ENCODE measurements around the gene ZNF700. TPM values are rescaled to one million over a fixed set of nuclear protein-coding genes. Genes with fewer than 3 reads are reported as not detected.
A peak's percentile ranks its signal among the peaks of the same experiment; 100 is the strongest.

The ZNF700 gene
- total and polyA plus RNA-seq, 9 donors: 6.7 to 22.3 (median 12.2) TPM

DNA sequence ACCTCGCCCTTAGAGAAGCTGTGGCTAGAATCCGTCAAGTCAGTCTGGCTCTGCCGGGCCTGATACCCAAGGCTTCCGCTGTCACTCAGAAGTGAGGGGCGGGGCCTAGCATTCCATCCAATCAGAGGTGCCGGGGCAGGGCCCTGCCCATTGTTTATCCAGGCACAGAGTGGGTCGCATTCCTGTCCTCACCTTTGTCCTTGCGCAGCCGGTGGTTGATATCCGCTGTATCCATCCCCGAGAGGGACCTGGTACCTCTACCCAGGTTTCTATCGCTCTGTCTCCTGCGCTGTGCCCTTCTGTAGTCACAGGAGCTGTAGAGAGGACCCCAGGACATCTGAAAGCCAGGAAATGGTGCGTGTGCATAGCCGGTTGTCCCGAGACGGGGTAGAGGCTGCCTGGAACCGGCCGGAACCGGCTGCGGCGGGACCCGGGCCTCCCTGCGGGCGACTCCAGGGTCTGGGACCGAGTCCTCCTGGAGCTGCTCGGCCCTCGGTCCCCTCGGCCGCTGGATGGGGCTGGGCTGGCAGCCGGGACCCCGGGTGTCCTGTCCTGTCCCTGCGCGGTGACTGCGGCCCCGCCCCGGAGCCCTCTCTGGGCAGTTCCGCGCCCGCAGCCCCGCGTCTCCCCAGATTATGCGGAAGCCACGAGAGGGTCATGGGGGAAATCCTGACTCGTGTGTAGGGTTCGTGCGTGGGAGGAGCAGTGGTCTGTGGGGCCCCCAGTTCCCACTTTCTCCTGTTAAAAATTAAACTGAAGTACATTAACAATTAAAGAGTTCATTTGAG lies 40.1 kb downstream of the ZNF700 start, which contains the start of gene ZNF763:
Gene ZNF763, plus strand, starts transcription at position 183 of the 788 bp plus-strand sequence. Its CDS starts 169 bp downstream, at position 352.
- TF ChIP-seq CTCF (IDR thresholded peaks at IDR 0.05) (no peak), POLR2A (IDR thresholded peaks at IDR 0.05) (peak; percentile 77), EP300 (IDR thresholded peaks at IDR 0.05) (peak; percentile 21)
- Histone ChIP-seq H3K4me1 (ENCODE audit: insufficient read depth) (peaks cover 12% of the 10 kb centered on the region), H3K27me3 (no peaks in the 10 kb centered on the region), H3K4me3 (peak within 1 kb of the TSS; percentile 65), H3K36me3 (no peaks in the 10 kb centered on the region), H3K27ac (peak within 1 kb of the TSS; percentile 94 to 96), H3K9me3 (no peaks in the 10 kb centered on the region)
- 0 to 1% (median 1%) methylated on average over 47 of the region's 47 CpGs for WGBS, 3 donors
- intact Hi-C loops (cut with DNase I): loop anchor here in 1 of 4 donors (2.0 kb wide), 1 partner anchor 24 kb away; no protein-coding TSS in a partner anchor
- DNase-seq: peak; percentile 92 to 96 (median 94)

DNA sequence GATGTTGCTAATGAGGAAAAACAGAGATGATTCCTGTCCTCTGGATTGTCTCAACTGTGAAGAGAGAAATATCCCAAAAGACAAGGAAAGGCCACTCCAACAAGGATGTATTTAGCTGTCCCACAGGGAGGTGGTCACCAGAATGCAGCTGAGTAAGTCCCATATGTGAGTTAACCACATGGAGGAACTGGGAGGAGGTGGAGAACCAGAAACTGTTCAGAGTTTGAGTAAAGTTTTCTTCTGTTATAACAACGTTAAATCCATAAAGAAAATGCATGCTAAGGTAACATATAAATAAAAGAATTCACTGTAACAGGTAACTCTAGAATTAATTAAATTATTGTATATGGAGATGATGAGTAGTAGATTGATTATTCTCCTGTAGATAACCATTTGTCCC lies 45.3 kb downstream of the ZNF700 start:
- Histone ChIP-seq H3K9me3 (peaks cover 0 to 6% of the 10 kb centered on the region in 2 donors), H3K4me3 (no peak overlapping the region), H3K27me3 (no peaks in the 10 kb centered on the region), H3K36me3 (no peaks in the 10 kb centered on the region), H3K27ac (no peak overlapping the region), H3K4me1 (ENCODE audit: insufficient read depth) (peaks cover 5% of the 10 kb centered on the region)
- DNase-seq: no peak
- intact Hi-C loops (cut with DNase I): no loop called here
- TF ChIP-seq POLR2A (IDR thresholded peaks at IDR 0.05) (no peak), EP300 (IDR thresholded peaks at IDR 0.05) (no peak), CTCF (IDR thresholded peaks at IDR 0.05) (no peak)
- WGBS, 3 donors: 78 to 86% (median 85%) methylated on average over 1 of the region's 1 CpG

GRCh38 chr19:11971041-11971440 lies 46.1 kb downstream of the ZNF700 start:
- no peak overlapping the region for H3K4me3 ChIP-seq
- H3K27ac ChIP-seq: no peak overlapping the region
- H3K9me3 ChIP-seq: peaks cover 0 to 6% of the 10 kb centered on the region in 2 donors
- H3K27me3 ChIP-seq: no peaks in the 10 kb centered on the region
- no peak for DNase-seq
- TF ChIP-seq EP300 (IDR thresholded peaks at IDR 0.05) (no peak), CTCF (IDR thresholded peaks at IDR 0.05) (no peak)
- H3K36me3 ChIP-seq: no peaks in the 10 kb centered on the region
- H3K4me1 ChIP-seq (ENCODE audit: insufficient read depth): peaks cover 3% of the 10 kb centered on the region
- WGBS, 3 donors: 94 to 99% (median 96%) methylated on average over 2 of the region's 2 CpGs
- intact Hi-C loops (cut with DNase I): no loop called here

- H3K27ac ChIP-seq: no peak overlapping the region
- intact Hi-C loops (cut with DNase I): no loop called here
- TF ChIP-seq EP300 (IDR thresholded peaks at IDR 0.05): no peak
- no peak for TF ChIP-seq POLR2A (IDR thresholded peaks at IDR 0.05)
- TF ChIP-seq CTCF (IDR thresholded peaks at IDR 0.05): no peak
- peaks cover 0 to 16% of the 10 kb centered on the region in 2 donors for H3K9me3 ChIP-seq
- H3K36me3 ChIP-seq: no peaks in the 10 kb centered on the region
- 84 to 88% (median 87%) methylated on average over 5 of the region's 5 CpGs for WGBS, 3 donors
- no peaks in the 10 kb centered on the region for H3K4me1 ChIP-seq (ENCODE audit: insufficient read depth)
- no peaks in the 10 kb centered on the region for H3K27me3 ChIP-seq
- no peak overlapping the region for H3K4me3 ChIP-seq
- no peak for DNase-seq
These were observed 48.3 kb downstream of the ZNF700 start for GRCh38 chr19:11973019-11973810.
